IMR-90 (cell line): Measurements from ENCODE around the gene TMEM129. TPM values are rescaled to one million over a fixed set of nuclear protein-coding genes. Genes with fewer than 3 reads are reported as not detected.

Experiments
- ATAC-seq: fragments of 200-7000 bp; cut with Tn5 transposase; 2 replicates; pipeline ENCODE4 v1.9.1; 2020; ENCODE audit warnings: low read depth, mild to moderate bottlenecking, moderate library complexity
- BruUV-seq: library from RNA; stranded (reverse); fragments of 400-500 nt; replicated peaks from 2 replicates; lab custom pipeline; 2021; lab: Mats Ljungman, UMichigan
- CTCF ChIA-PET: fragments of 300-600 bp; formaldehyde crosslinking; extraction: SDS; loops from one replicate; lab custom pipeline; 2021; ENCODE audit warnings: antibody characterized with exemption; lab: Yijun Ruan, JAX
- POLR2A ChIA-PET: fragments of 300-600 bp; sonication (Branson Sonifier 250); formaldehyde crosslinking; loops from one replicate; lab custom pipeline; 2022; ENCODE audit warnings: antibody characterized with exemption; ENCODE audit not compliant: unreplicated experiment; lab: Charles Lee
- DNase-seq: peaks from one replicate; pipeline ENCODE4 v3.0.0; 2013
- H2AFZ ChIP-seq: replicated peaks from 2 replicates; pipeline ENCODE3; 2013; ENCODE audit warnings: low read length, mild to moderate bottlenecking; ENCODE audit not compliant: poor library complexity
- H2AK5ac ChIP-seq: 2 replicates; pipeline ENCODE4 v1.6.1; 2013; ENCODE audit warnings: low read depth, low read length, inconsistent platforms
- H2AK9ac ChIP-seq: replicated peaks from 2 replicates; pipeline ENCODE3; 2013; ENCODE audit warnings: mild to moderate bottlenecking, low read depth, low read length, moderate library complexity; ENCODE audit not compliant: poor library complexity
- H2BK120ac ChIP-seq: 2 replicates; pipeline ENCODE4 v1.6.1; 2013; ENCODE audit warnings: low read depth, low read length, inconsistent platforms
- H2BK15ac ChIP-seq: 3 replicates; pipeline ENCODE4 v1.6.1; 2013; ENCODE audit warnings: low read depth, low read length, inconsistent platforms
- H2BK20ac ChIP-seq: 2 replicates; pipeline ENCODE4 v1.6.1; 2013; ENCODE audit warnings: low read depth, mild to moderate bottlenecking, inconsistent platforms, low read length, moderate library complexity
- H2BK5ac ChIP-seq: 2 replicates; pipeline ENCODE4 v1.6.1; 2013; ENCODE audit warnings: mild to moderate bottlenecking, low read depth, low read length, inconsistent platforms; ENCODE audit not compliant: poor library complexity, severe bottlenecking
- H3K14ac ChIP-seq: replicated peaks from 2 replicates; pipeline ENCODE4 v1.6.1; 2013; ENCODE audit warnings: low read depth, low read length, inconsistent platforms
- H3K18ac ChIP-seq: 2 replicates; pipeline ENCODE4 v1.6.1; 2013; ENCODE audit warnings: low read depth, low read length, control low read depth
- H3K23ac ChIP-seq: 2 replicates; pipeline ENCODE4 v1.6.1; 2013; ENCODE audit warnings: low read depth, low read length, inconsistent platforms
- H3K27ac ChIP-seq: 2 replicates; pipeline ENCODE4 v1.5.1; 2013; ENCODE audit warnings: mild to moderate bottlenecking, control low read depth, low read length; ENCODE audit not compliant: insufficient read depth
- H3K27me3 ChIP-seq: 2 replicates; pipeline ENCODE4 v1.6.1; 2013; ENCODE audit warnings: low read length; ENCODE audit not compliant: control insufficient read depth, insufficient read depth
- H3K36me3 ChIP-seq: 2 replicates; pipeline ENCODE4 v1.6.1; 2013; ENCODE audit warnings: low read length, mixed read lengths; ENCODE audit not compliant: control insufficient read depth, insufficient read depth
- H3K4ac ChIP-seq: 2 replicates; pipeline ENCODE4 v1.6.1; 2013; ENCODE audit warnings: low read depth, low read length, inconsistent platforms
- H3K4me1 ChIP-seq: 2 replicates; pipeline ENCODE4 v1.6.1; 2013; ENCODE audit warnings: low read length, mixed read lengths; ENCODE audit not compliant: control insufficient read depth, insufficient read depth
- H3K4me2 ChIP-seq: 2 replicates; pipeline ENCODE4 v1.6.1; 2013; ENCODE audit warnings: low read depth, mild to moderate bottlenecking, control low read depth, low read length, moderate library complexity
- H3K4me3 ChIP-seq: 2 replicates; pipeline ENCODE4 v1.5.1; 2013; ENCODE audit warnings: low read depth, mild to moderate bottlenecking, control low read depth, low read length, moderate library complexity; ENCODE audit not compliant: insufficient read depth
- H3K56ac ChIP-seq: 2 replicates; pipeline ENCODE4 v1.6.1; 2013; ENCODE audit warnings: low read length, inconsistent platforms; ENCODE audit not compliant: insufficient read depth; ENCODE audit errors: extremely low read depth
- H3K79me1 ChIP-seq, 2 experiments: 2 replicates each; pipeline ENCODE4 v1.6.1; 2013; ENCODE audit warnings: low read length in 2 of 2, inconsistent platforms in 1 of 2, low read depth in 1 of 2
- H3K9ac ChIP-seq: 2 replicates; pipeline ENCODE4 v1.6.1; 2013; ENCODE audit warnings: low read depth, low read length, control low read depth
- H3K9me1 ChIP-seq: 2 replicates; pipeline ENCODE4 v1.6.1; 2013; ENCODE audit warnings: low read length, inconsistent platforms; ENCODE audit not compliant: insufficient read depth
- H3K9me3 ChIP-seq: 2 replicates; pipeline ENCODE4 v1.6.1; 2013; ENCODE audit warnings: low read length; ENCODE audit not compliant: control insufficient read depth, insufficient read depth
- H4K20me1 ChIP-seq: 2 replicates; pipeline ENCODE4 v1.6.1; 2013; ENCODE audit warnings: low read length, inconsistent platforms; ENCODE audit not compliant: insufficient read depth
- H4K5ac ChIP-seq: 2 replicates; pipeline ENCODE4 v1.6.1; 2013; ENCODE audit warnings: mild to moderate bottlenecking, low read depth, low read length, control low read depth
- H4K8ac ChIP-seq, 2 experiments: 2 replicates each; pipeline ENCODE4 v1.6.1; 2013; ENCODE audit warnings: low read depth in 2 of 2, low read length in 2 of 2, control low read depth in 1 of 2, inconsistent platforms in 1 of 2
- H4K91ac ChIP-seq: 2 replicates; pipeline ENCODE4 v1.6.1; 2013; ENCODE audit warnings: low read depth, low read length, inconsistent platforms; ENCODE audit not compliant: insufficient read depth
- BHLHE40 ChIP-seq: fragments of 150-350 bp; IDR thresholded peaks from 2 replicates; pipeline ENCODE4 v1.6.1; 2016; ENCODE audit warnings: mild to moderate bottlenecking, low read depth, low read length
- CHD1 ChIP-seq: IDR thresholded peaks from 2 replicates; pipeline ENCODE4 v1.6.1; 2012; ENCODE audit warnings: low read depth, low read length, improper control_type of control experiment
- ELK1 ChIP-seq: fragments of 150-350 bp; IDR thresholded peaks from 2 replicates; pipeline ENCODE4 v1.6.1; 2016; ENCODE audit warnings: low read depth, mild to moderate bottlenecking, low read length, moderate library complexity, borderline replicate concordance
- FOS ChIP-seq: fragments of 150-350 bp; IDR thresholded peaks from 2 replicates; pipeline ENCODE4 v1.6.1; 2016; ENCODE audit warnings: low read depth, low read length
- MXI1 ChIP-seq: IDR thresholded peaks from 2 replicates; pipeline ENCODE4 v1.6.1; 2012; ENCODE audit warnings: low read depth, mild to moderate bottlenecking, low read length, moderate library complexity, borderline replicate concordance
- POLR2A ChIP-seq: IDR thresholded peaks from 2 replicates; pipeline ENCODE4 v1.6.1; 2012; ENCODE audit warnings: mild to moderate bottlenecking, low read depth, low read length
- RAD21 ChIP-seq: IDR thresholded peaks from 2 replicates; pipeline ENCODE4 v1.6.1; 2012; ENCODE audit warnings: low read length, improper control_type of control experiment
- SMC3 ChIP-seq: fragments of 150-350 bp; IDR thresholded peaks from 2 replicates; pipeline ENCODE4 v1.6.1; 2016; ENCODE audit warnings: low read depth, mild to moderate bottlenecking, antibody characterized with exemption, low read length, moderate library complexity
- WGBS, 2 experiments: methylation state at CpG; one replicate each; pipeline versions ENCODE4 v1.1.5 to v1.1.7; 2013; ENCODE audit warnings: missing lambda C conversion rate in 2 of 2; ENCODE audit not compliant: insufficient read length in 1 of 2; ENCODE audit errors: extremely low coverage in 2 of 2; 5-methylcytosine and 5-hydroxymethylcytosine counted together
- dilution Hi-C: fragments of 300-500 bp; cut with HindIII; formaldehyde crosslinking; loops from one replicate; pipeline ENCODE4 v1.14.3; 2018; ENCODE audit warnings: low sequenced_read_pairs; ENCODE audit not compliant: unreplicated experiment
- in situ Hi-C: fragments of 300-500 bp; cut with MboI; formaldehyde crosslinking; loops from 3 replicates; pipeline ENCODE4 v1.14.3; 2019; ENCODE audit warnings: low sequenced_read_pairs, inconsistent platforms, mixed read lengths
- intact Hi-C: fragments of 100-400 bp; cut with micrococcal nuclease; formaldehyde crosslinking; loops from 2 replicates; pipeline ENCODE4 v1.10.0; 2022
- polyA plus RNA-seq, 3 experiments: library from polyadenylated mRNA; depleted of rRNA; stranded (reverse); fragments of >200 nt; gene quantifications; 2 replicates each; pipeline ENCODE4 v1.2.3, GENCODE V29; 2012; ENCODE audit warnings: low replicate concordance in 1 of 3
- total RNA-seq: library from RNA; depleted of rRNA; stranded (reverse); fragments of >200 nt; gene quantifications from 2 replicates; pipeline ENCODE4 v1.2.3, GENCODE V29; 2012

The TMEM129 gene
- total and polyA plus RNA-seq, 2 of the 4 experiments (the other 2 are of a cell fraction): 6.6 to 26.6 TPM

- H2AFZ ChIP-seq: peak overlapping the region; percentile 90
- intact Hi-C loops: no loop called here
- POLR2A ChIA-PET: no interaction called here
Observed at GRCh38 chr4:1711055-1711570, 10.0 kb downstream of the TMEM129 start.

More at GRCh38 chr4:1711055-1711570, 10.0 kb downstream of the TMEM129 start:
- no peak overlapping the region for H3K18ac ChIP-seq
- peak overlapping the region; percentile 92 for H3K4me3 ChIP-seq
- H3K14ac ChIP-seq: peak overlapping the region; percentile 85
- H3K56ac ChIP-seq: peak overlapping the region; percentile 78
- peaks cover 44% of the 10 kb centered on the region for H4K20me1 ChIP-seq
- H3K27me3 ChIP-seq: no peaks in the 10 kb centered on the region
- H3K4me2 ChIP-seq: peak overlapping the region; percentile 96
- H3K9me1 ChIP-seq: peaks cover 10% of the 10 kb centered on the region; the same call in 1 of the 2 replicates
- no peak overlapping the region for H2BK20ac ChIP-seq
- H4K91ac ChIP-seq: 0 out of 2 replicates have a peak overlapping the region, but pooled peaks have one; percentile 25
- peak overlapping the region; percentile 95 for H3K23ac ChIP-seq
- H3K4ac ChIP-seq: peak overlapping the region; percentile 78
- H3K36me3 ChIP-seq: peaks cover 11% of the 10 kb centered on the region
- H2BK120ac ChIP-seq: no peak overlapping the region
- H2BK15ac ChIP-seq: no peak overlapping the region
- 0 out of 2 replicates have a peak overlapping the region, but pooled peaks have one; percentile 40 for H4K5ac ChIP-seq
- dilution Hi-C loops: no loop called here
- no peak for DNase-seq
- H3K27ac ChIP-seq: peak overlapping the region; percentile 79
- no peak for TF ChIP-seq MXI1
- no peak for TF ChIP-seq BHLHE40
- no peak for TF ChIP-seq POLR2A
- no peak for TF ChIP-seq FOS
- no peak for TF ChIP-seq CHD1
- TF ChIP-seq ELK1: no peak
- no peak for TF ChIP-seq RAD21
- TF ChIP-seq SMC3: no peak
- H3K9me3 ChIP-seq: no peaks in the 10 kb centered on the region
- peak overlapping the region; percentile 82 for H2AK9ac ChIP-seq
- WGBS, 2 experiments: 0% methylated on average over 10 of the region's 22 CpGs; no CpG with 5 or more reads in 1 of the 2 experiments
- peaks cover 17 to 70% of the 10 kb centered on the region in 2 experiments for H3K79me1 ChIP-seq
- peak overlapping the region; percentile 73 for H2BK5ac ChIP-seq
- H4K8ac ChIP-seq: peak overlapping the region in 1 of 2 experiments; percentile 56; a peak in 1 of 4 replicates
- H2AK5ac ChIP-seq: peak overlapping the region; percentile 97
- CTCF ChIA-PET: interaction anchor here (1.3 kb wide), 1 partner anchor 18 kb away, joined by 7 read pairs; no protein-coding TSS in a partner anchor
- in situ Hi-C loops: no loop called here
- no TSS peak for BruUV-seq
- H3K9ac ChIP-seq: peak overlapping the region; percentile 89
- no peak for ATAC-seq
- H3K4me1 ChIP-seq: peaks cover 11% of the 10 kb centered on the region
